Gastrocnemius medialis (tissue), 4 donors: ENCODE data around the gene SULF2. TPM values are rescaled to one million over a fixed set of nuclear protein-coding genes. Genes with fewer than 3 reads are reported as not detected.

Source experiments
- ATAC-seq, 2 donors: fragments of 150-250 bp; one replicate each; pipeline ENCODE4 v1.9.1; 2016
- DNase-seq, 2 donors: peaks; one replicate each; pipeline ENCODE4 v3.0.0-alpha.2; 2019
- H3K27ac ChIP-seq, 4 donors: fragments of 200-600 bp; sonication (generic); 1 replicate in 1 of 4; 2 replicates in 3 of 4; pipeline ENCODE4 v1.5.1; 2016 to 2018; ENCODE audit warnings: mild to moderate bottlenecking in 2 of 4, moderate library complexity in 1 of 4
- H3K27me3 ChIP-seq, 3 donors: fragments of 200-600 bp; sonication (generic) in 2 of 3; 1 replicate in 1 of 3; 2 replicates in 2 of 3; pipeline versions ENCODE4 v1.5.1 to v1.6.0; 2016 to 2019; ENCODE audit warnings: mild to moderate bottlenecking in 1 of 3, moderate library complexity in 1 of 3
- H3K36me3 ChIP-seq, 2 donors: fragments of 200-600 bp; sonication (generic) in 1 of 2; one replicate each; pipeline ENCODE4 v1.5.1; 2017 to 2018
- H3K4me1 ChIP-seq, 2 donors: fragments of 200-600 bp; sonication (generic) in 1 of 2; one replicate each; pipeline ENCODE4 v1.5.1; 2016 to 2017; ENCODE audit warnings: mild to moderate bottlenecking in 2 of 2
- H3K4me3 ChIP-seq, 4 donors: fragments of 200-600 bp; sonication (generic) in 3 of 4; 1 replicate in 1 of 4; 2 replicates in 3 of 4; pipeline ENCODE4 v1.5.1; 2016 to 2019; ENCODE audit warnings: mild to moderate bottlenecking in 2 of 4
- H3K9me3 ChIP-seq, 3 donors: fragments of 200-600 bp; sonication (generic) in 2 of 3; 1 replicate in 1 of 3; 2 replicates in 2 of 3; pipeline ENCODE4 v1.5.1; 2016 to 2019
- CTCF ChIP-seq, 5 experiments: fragments of 450-650 bp in 3 of 5; fragments of 200-600 bp in 2 of 5; sonication (generic) in 2 of 5; IDR thresholded peaks in 4 of 5; conservative IDR thresholded peaks in 1 of 5; 1 replicate in 4 of 5; 2 replicates in 1 of 5; pipeline ENCODE4 v1.5.1; 2016 to 2019; ENCODE audit warnings: antibody characterized with exemption in 5 of 5, mild to moderate bottlenecking in 3 of 5, moderate library complexity in 3 of 5
- POLR2A ChIP-seq, 2 donors: fragments of 450-650 bp; IDR thresholded peaks; one replicate each; pipeline ENCODE4 v1.6.1; 2017; ENCODE audit warnings: antibody characterized with exemption in 2 of 2, mild to moderate bottlenecking in 2 of 2, moderate library complexity in 2 of 2
- in situ Hi-C, 4 donors: fragments of 200-750 bp; cut with MboI; loops; one replicate each; pipeline versions ENCODE4 v1.15.0 to v1.8.0; 2017; ENCODE audit warnings: low sequenced_read_pairs in 4 of 4
- intact Hi-C: fragments of 100-400 bp; cut with DNase I; formaldehyde crosslinking; loops from one replicate; pipeline ENCODE4 v1.15.1; 2023; ENCODE audit warnings: low total_unique reads
- total RNA-seq, 4 donors: library from RNA; depleted of rRNA; stranded (reverse); fragments of >200 nt; gene quantifications; one replicate each; pipeline versions ENCODE4 v1.1.0 to v1.2.3, GENCODE V29; 2016

SULF2 gene
- total RNA-seq, 4 donors from 2014 or later, result 9.8 to 18.8 (median 16.8) TPM

GRCh38 chr20:47701612-47702011, 83.7 kb downstream of the SULF2 start:
- DNase-seq (no peak), ATAC-seq (no peak)
- in situ Hi-C loops, result no loop called here
- no peaks in the 10 kb centered on the region for H3K36me3 ChIP-seq
- TF ChIP-seq POLR2A (IDR thresholded peaks at IDR 0.05) (no peak), CTCF (IDR thresholded peaks at IDR 0.05 in 4 of 5, conservative IDR thresholded peaks at IDR 0.05 in 1 of 5) (no peak)
- no peaks in the 10 kb centered on the region for H3K9me3 ChIP-seq
- no peaks in the 10 kb centered on the region for H3K27me3 ChIP-seq
- intact Hi-C loops, result no loop called here
- H3K4me1 ChIP-seq, result peaks cover 0 to 6% of the 10 kb centered on the region in 2 donors
- H3K27ac ChIP-seq, result no peak overlapping the region
- H3K4me3 ChIP-seq, result no peak overlapping the region

- Histone ChIP-seq H3K27ac (no peak overlapping the region), H3K4me1 (peaks cover 0 to 6% of the 10 kb centered on the region in 2 donors), H3K4me3 (no peak overlapping the region), H3K27me3 (no peaks in the 10 kb centered on the region), H3K36me3 (no peaks in the 10 kb centered on the region), H3K9me3 (no peaks in the 10 kb centered on the region)
- DNase-seq (no peak), ATAC-seq (no peak)
- in situ Hi-C loops, result no loop called here
- intact Hi-C loops, result no loop called here
- TF ChIP-seq POLR2A (IDR thresholded peaks at IDR 0.05) (no peak), CTCF (IDR thresholded peaks at IDR 0.05 in 4 of 5, conservative IDR thresholded peaks at IDR 0.05 in 1 of 5) (no peak)
Observed at GRCh38 chr20:47700327-47700726, 85.0 kb downstream of the SULF2 start.

GRCh38 chr20:47699818-47700217, 85.5 kb downstream of the SULF2 start:
- H3K27ac ChIP-seq, result no peak overlapping the region
- no peaks in the 10 kb centered on the region for H3K27me3 ChIP-seq
- intact Hi-C loops (no loop called here), in situ Hi-C loops (no loop called here)
- no peak for ATAC-seq
- no peak for DNase-seq
- no peaks in the 10 kb centered on the region for H3K9me3 ChIP-seq
- no peak overlapping the region for H3K4me3 ChIP-seq
- H3K36me3 ChIP-seq, result no peaks in the 10 kb centered on the region
- peaks cover 0 to 5% of the 10 kb centered on the region in 2 donors for H3K4me1 ChIP-seq
- no peak for TF ChIP-seq POLR2A (IDR thresholded peaks at IDR 0.05)
- no peak for TF ChIP-seq CTCF (IDR thresholded peaks at IDR 0.05 in 4 of 5, conservative IDR thresholded peaks at IDR 0.05 in 1 of 5)

GRCh38 chr20:47698142-47698541, 87.1 kb downstream of the SULF2 start:
- DNase-seq (no peak), ATAC-seq (no peak)
- TF ChIP-seq CTCF (IDR thresholded peaks at IDR 0.05 in 4 of 5, conservative IDR thresholded peaks at IDR 0.05 in 1 of 5), result no peak
- TF ChIP-seq POLR2A (IDR thresholded peaks at IDR 0.05), result no peak
- no peaks in the 10 kb centered on the region for H3K4me1 ChIP-seq
- H3K27ac ChIP-seq, result no peak overlapping the region
- in situ Hi-C loops (no loop called here), intact Hi-C loops (no loop called here)
- no peaks in the 10 kb centered on the region for H3K9me3 ChIP-seq
- no peaks in the 10 kb centered on the region for H3K27me3 ChIP-seq
- no peaks in the 10 kb centered on the region for H3K36me3 ChIP-seq
- no peak overlapping the region for H3K4me3 ChIP-seq

GRCh38 chr20:47696856-47697255, 88.4 kb downstream of the SULF2 start:
- TF ChIP-seq CTCF (IDR thresholded peaks at IDR 0.05 in 4 of 5, conservative IDR thresholded peaks at IDR 0.05 in 1 of 5), result no peak
- H3K4me1 ChIP-seq, result no peaks in the 10 kb centered on the region
- peaks cover 0 to 10% (median 5%) of the 10 kb centered on the region in 3 donors for H3K9me3 ChIP-seq
- no peak overlapping the region for H3K4me3 ChIP-seq
- intact Hi-C loops, result no loop called here
- H3K27ac ChIP-seq, result no peak overlapping the region
- H3K36me3 ChIP-seq, result no peaks in the 10 kb centered on the region
- in situ Hi-C loops, result no loop called here
- DNase-seq (no peak), ATAC-seq (no peak)
- H3K27me3 ChIP-seq, result no peaks in the 10 kb centered on the region
